D721Med (cell line): Measurements from ENCODE around the gene DET1.
"Not testable (repeated sequence)": the region's sequence is repeated elsewhere in the genome, so short reads cannot be mapped to it uniquely, and the experiment has no call there.

Experiments
- DNase-seq: peaks from one replicate; pipeline ENCODE4 v3.0.0; 2011; ENCODE audit warnings: low spot score; ENCODE audit not compliant: insufficient read length
- FAIRE-seq: peaks from 2 replicates; lab custom pipeline; 2011; peaks lifted over from hg19 to GRCh38; lab: Jason Lieb, UNC
- CTCF ChIP-seq: IDR thresholded peaks from 2 replicates; pipeline ENCODE4 v1.5.1; 2012; ENCODE audit warnings: mild to moderate bottlenecking, control low read depth; ENCODE audit not compliant: insufficient read depth; ENCODE audit errors: missing control alignments

The DET1 gene

GRCh38 chr15:88574655-88575054 lies 28.2 kb upstream of the DET1 start:
- FAIRE-seq (no peak), DNase-seq (no peak)

DNA sequence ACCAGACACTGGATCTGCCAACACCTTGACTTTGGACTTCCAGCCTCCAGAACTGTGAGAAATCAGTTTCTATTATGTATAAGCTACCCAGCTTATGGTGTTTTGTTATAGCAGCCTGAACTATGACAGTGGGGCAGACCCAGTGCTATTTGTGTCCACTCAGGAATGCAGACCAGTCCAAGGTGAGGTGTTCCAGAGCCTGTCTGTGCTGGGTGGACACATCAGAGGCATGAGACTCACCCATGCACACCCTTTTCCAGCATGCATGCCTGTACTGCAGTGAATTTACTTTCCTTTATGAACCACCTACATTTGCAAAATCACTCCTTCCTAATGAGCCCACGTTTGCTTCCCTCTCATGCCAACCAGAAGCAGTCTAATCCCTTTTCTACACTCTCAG lies 27.6 kb upstream of the DET1 start:
- FAIRE-seq, result no peak
- no peak for DNase-seq
- no peak for TF ChIP-seq CTCF

More at GRCh38 chr15:88574655-88575054, 28.2 kb upstream of the DET1 start:
- TF ChIP-seq CTCF, result no peak

GRCh38 chr15:88571852-88572259 lies 25.4 kb upstream of the DET1 start:
- FAIRE-seq (no peak), DNase-seq (no peak)
- TF ChIP-seq CTCF, result no peak

DNA sequence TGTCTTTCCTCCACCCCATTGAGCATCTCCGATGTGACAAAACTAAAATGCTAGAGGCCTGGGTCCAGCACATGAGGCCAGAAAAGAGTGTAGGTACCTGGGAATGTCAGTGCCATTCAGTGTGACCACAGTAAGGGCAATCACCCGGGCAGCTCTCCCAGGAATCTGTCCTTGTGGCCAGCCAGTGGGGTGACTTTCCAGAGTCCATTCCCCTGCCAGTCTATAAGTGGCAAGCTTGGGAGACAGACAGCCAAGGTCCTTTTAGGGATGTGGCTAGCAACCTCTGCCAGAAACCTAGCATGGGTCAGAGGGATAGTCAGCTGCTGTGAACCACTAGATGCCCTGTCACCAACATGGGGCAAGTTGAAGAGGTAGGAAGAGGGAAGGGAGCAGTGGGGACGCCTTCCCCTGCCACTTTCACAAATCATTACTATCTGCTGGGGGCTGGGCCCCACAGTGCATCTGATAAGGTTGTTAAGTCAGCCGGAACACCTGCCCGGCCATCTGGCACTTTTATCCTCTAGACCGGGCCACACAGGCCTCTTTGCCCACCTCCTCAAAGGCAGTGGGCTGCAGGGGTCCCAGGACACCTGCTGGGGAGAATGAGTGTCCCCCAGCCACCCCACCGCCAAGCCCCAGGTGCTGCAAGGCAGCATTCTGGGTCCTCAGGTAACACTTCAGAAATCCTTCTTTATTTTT lies 24.8 kb upstream of the DET1 start:
- no peak for DNase-seq
- no peak for FAIRE-seq
- no peak for TF ChIP-seq CTCF

GRCh38 chr15:88568589-88568988 lies 22.1 kb upstream of the DET1 start:
- no peak for TF ChIP-seq CTCF
- DNase-seq, result no peak
- FAIRE-seq, result no peak

DNA sequence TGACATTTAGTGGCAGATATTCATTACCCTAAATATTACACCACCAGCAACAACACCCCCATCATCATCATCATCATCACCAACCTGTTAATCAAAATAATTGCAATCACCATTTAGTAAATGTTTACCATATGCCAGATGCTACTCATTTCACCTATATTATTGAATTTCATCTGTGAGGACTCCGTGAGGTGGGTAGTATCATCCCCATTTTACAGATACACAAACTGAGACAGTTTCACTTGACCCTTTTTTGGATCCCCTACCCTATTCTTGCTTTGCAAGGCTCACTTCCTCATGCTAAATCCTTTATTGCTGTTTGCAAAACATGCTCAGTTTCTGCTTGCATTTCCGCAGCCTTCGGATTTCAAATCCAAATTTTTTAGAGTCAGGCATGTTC lies 18.3 kb upstream of the DET1 start:
- no peak for DNase-seq
- TF ChIP-seq CTCF, result no peak
- FAIRE-seq, result no peak

DNA sequence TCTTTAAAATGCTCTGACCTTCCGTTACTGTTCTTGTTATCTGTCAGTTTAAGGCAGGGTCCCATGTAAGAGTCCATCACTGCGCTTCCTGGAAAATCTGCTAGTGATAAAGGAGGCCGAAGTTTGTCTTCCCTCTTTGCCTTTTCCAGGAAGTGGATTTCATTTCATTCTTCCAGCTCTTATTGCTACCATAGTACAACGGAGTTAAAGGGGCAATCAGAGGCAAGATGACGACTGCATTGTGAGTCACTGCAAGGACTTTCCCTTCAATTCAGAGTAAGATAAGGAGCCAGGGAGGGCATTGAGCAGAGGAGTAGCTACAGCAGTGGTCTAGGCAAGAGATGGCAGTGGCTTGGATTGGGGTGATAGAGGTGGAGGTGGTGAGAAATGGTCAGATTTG lies 17.2 kb upstream of the DET1 start:
- TF ChIP-seq CTCF, result no peak
- DNase-seq (no peak), FAIRE-seq (no peak)

DNA sequence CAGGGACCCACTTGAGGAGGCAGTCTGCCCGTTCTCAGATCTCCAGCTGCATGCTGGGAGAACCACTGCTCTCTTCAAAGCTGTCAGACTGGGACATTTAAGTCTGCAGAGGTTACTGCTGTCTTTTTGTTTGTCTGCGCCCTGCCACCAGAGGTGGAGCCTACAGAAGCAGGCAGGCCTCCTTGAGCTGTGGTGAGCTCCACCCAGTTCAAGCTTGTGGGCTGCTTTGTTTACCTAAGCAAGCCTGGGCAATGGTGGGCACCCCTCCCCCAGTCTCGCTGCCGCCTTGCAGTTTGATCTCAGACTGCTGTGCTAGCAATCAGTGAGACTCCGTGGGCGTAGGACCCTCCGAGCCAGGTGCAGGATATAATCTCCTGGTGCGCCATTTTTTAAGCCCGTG lies 13.1 kb upstream of the DET1 start:
- FAIRE-seq, DNase-seq: not testable (repeated sequence)

GRCh38 chr15:88558026-88558425 lies 11.5 kb upstream of the DET1 start:
- not testable (repeated sequence) for FAIRE-seq, DNase-seq

- DNase-seq, FAIRE-seq: not testable (repeated sequence)
These were observed 1.5 kb upstream of the DET1 start for GRCh38 chr15:88548009-88548408.
